IPS DF 19.7 (cell line): ENCODE measurements around the gene PDE5A.
"Not testable (repeated sequence)": the region's sequence is repeated elsewhere in the genome, so short reads cannot be mapped to it uniquely, and the experiment has no call there.

Experiments used
- DNase-seq: peaks from one replicate; pipeline ENCODE4 v3.0.0-alpha.2; 2013; ENCODE audit warnings: low read depth, low spot score

The PDE5A gene

GRCh38 chr4:119628281-119629141, at the start of gene PDE5A:
PDE5A (minus strand) TSS chr4:119628804; CDS start chr4:119628671, 133 bp downstream.
- peak; percentile 40 for DNase-seq

GRCh38 chr4:119676101-119676500, 47.5 kb upstream of the PDE5A start:
- no peak for DNase-seq

DNA sequence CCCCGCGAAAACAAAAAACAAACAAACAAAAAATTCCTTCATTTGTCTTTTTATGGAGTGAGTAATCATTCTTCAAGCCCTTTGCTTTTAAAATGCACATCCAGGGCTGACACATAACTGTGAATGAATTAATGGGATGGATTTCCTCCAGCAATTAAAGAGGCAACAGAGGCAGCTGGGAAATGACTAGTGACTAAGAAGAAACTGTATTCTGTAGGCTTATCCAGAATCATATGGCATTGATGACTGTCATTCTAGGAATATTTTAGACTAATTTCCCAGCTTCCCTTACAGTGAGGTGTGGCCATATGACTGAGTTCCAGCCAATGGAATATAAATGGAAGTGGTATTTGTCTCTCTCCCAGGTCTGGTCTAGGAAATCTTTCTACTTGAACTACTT, 46.8 kb upstream of the PDE5A start:
- DNase-seq: no peak

GRCh38 chr4:119672938-119673337, 44.3 kb upstream of the PDE5A start:
- no peak for DNase-seq

DNA sequence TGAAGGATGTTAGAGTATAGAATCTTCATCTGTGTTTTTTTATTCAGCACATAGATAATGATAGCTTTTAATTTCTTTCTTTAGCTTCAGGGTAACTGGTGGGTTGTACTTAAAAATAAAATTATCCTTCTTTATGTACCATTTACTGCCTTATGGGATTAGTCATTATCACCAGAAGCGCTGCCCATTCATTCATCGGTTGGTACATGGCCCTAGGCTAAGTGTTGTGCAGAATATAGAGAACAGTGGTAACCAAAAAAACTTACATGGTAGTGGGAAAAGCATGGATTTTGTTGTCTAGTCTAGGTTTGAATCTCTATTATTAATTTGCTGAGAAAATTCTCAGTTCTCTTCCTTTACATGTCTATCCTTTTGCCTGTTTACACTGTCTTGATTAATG, 43.5 kb upstream of the PDE5A start:
- DNase-seq: no peak

- DNase-seq: no peak
Measured at GRCh38 chr4:119671205-119671604, 42.6 kb upstream of the PDE5A start.

GRCh38 chr4:119667802-119668201, 39.2 kb upstream of the PDE5A start:
- no peak for DNase-seq

DNA sequence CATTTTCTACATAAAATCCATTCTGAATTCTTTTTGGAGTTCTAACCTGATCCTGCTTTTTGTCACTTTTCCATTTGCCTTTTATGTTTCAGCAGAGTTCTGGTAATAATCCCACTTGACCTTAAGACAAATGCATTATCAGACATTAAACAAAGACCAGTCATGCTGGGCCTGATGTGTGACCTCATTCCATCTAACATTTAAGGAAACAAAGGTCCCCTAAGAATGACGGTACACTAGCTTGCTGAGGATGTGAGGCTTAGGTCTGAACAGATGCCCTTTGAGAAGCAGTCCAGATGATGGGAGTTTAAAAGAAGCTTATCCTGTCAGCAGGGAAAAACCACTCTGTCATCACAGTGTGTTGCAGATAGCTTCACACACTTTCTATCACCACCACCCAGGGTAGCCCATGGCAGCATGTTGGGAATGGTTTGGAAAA, 38.1 kb upstream of the PDE5A start:
- no peak for DNase-seq

DNA sequence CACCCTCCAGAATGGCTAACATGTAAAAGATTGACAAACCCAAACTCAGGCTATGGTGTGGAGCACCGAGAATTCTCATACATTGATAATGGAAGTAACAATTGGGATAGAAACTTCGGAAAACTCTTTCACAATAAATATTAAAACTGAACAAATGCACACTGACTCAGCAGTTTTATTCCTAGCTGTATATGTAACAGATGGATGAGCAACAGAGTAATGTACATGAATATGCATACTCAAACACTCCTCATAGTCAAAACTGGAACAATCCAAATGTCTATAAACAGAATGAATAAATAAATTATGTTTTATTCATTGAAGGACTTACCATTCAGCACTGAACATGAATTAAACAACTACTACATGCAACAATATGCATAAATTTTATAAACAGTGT, 37.1 kb upstream of the PDE5A start:
- no peak for DNase-seq

- DNase-seq: no peak
Measured at GRCh38 chr4:119664168-119664907, 35.7 kb upstream of the PDE5A start.

DNA sequence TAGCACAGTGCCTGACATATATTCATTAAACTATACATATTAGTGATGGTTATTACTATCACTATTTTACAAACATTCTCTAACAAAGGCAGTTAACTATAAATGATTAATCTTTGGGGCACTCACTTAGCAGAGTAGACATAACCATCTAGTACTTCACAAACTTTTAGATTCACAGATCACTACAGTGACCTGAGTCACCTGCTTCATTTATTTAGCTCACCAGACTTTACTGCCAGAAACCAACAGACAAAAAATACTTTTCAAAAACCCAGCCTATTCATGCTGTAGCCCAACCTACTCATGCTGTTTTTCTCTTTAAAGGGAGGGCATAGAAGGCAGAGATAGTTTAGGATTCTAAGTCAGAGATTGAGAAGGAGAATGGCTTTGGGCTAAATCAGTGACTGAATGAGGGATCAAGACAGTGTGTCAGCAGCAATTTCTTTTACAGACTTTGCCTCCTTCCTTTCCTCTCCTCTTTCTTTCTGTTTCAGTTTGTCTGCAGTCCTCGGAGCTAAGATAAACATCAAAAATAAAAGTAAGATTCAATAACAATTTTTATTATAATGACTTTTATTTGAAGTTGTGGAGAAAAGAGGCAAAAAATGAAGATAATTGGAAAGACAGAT, 34.7 kb upstream of the PDE5A start:
- no peak for DNase-seq

DNA sequence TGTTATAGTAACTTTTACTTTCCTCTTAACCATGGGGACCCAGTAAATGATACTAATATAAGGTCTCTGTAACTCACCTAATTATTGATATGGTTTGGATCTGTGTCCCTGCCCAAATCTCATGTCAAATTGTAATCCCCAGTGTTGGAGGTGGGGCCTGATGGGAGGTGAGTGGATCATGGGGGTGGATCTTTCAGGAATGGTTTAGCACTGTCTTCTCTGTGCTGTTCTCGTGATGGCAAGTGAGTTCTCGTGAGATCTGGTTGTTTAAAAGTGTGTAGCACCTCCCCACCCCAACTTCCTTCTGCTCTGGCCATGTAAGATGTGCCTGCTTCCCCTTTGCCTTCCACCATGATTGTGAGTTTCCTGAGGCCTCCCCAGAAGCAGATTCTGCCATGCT, 34.0 kb upstream of the PDE5A start:
- not testable (repeated sequence) for DNase-seq

- no peak for DNase-seq
Measured at GRCh38 chr4:119661231-119661630, 32.6 kb upstream of the PDE5A start.

GRCh38 chr4:119659576-119659975, 31.0 kb upstream of the PDE5A start:
- DNase-seq: no peak

DNA sequence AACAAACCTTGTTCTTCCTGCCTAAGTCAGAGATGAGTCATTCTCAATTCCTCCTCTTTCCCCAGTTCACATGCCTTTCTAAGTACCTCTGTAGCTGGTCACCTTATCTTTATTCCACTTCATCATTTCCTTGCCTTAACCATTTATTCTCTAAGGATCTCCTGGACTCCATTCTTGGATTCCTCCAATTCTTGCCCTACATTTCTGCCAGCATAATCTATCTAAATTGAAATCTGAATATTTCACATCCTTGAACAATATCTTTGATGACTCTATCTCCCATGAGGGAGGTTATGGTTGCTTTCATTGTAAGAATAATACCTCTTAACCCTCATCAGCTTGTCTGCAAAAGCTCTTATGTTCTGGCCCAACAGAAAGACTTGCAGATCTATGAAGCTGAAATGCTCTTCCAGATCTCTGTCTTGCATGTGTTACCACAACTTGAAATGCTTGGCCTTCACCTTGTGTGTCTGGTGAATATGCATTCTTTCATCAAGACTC, 28.6 kb upstream of the PDE5A start:
- DNase-seq: no peak

DNA sequence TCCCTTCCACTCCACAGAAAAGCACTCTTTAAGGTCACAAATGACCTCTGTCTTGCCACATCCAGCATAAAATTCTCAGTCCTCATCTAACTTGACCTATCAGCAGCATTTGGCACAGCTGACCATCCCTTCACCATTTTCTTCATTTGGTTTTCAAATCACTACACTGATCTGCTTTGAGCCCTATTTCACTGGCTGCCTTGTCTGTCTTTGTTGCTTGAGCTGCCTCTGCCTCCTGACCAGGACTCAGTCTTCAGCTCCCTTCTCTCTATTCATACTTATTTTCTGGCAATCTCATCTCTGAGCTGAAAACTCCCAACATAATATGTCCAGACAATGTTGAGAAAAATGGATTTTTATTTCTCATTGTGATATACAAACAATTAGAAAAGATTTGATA, 27.7 kb upstream of the PDE5A start:
- no peak for DNase-seq

GRCh38 chr4:119655111-119655837, 26.7 kb upstream of the PDE5A start:
- no peak for DNase-seq

- no peak for DNase-seq
Measured at GRCh38 chr4:119653990-119654389, 25.4 kb upstream of the PDE5A start.

- no peak for DNase-seq
Measured at GRCh38 chr4:119652998-119653397, 24.4 kb upstream of the PDE5A start.

DNA sequence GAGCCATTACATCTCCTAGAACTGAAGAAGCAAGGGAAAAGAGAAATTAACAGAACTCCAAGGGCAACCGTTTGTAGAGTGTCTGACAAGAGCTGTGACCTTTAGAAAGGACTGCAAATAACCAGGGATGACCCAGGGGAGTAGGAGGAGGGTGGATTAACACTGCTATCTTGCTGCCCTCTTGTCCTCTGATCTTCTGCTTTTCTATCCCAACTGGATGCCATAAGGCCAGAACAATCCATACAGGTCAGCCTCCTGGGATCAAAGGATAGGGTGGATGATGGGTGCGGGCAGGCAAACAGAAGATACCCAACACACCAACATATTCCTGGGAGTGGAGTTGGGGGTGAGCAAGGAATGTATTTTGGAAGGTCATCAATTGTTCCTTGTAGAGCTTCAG, 19.8 kb upstream of the PDE5A start:
- no peak for DNase-seq

DNA sequence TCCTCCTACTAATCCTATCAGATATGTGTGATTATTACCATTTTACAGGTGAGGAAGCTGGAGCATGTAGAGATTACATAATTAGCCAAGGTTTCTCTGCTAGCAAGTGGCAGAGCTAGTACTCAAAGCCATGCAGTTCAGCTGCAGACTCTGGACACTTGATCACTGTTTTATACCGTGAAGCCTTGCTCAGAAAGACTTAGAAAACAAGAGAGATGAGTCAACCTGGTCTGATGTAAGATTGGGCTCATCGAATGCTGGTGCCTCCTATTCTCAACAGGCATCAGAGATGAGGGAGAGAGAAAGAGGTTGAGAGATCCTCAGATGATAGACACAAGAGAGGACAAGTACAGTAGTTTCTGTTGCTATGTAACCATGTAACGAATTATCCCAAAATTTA, 19.0 kb upstream of the PDE5A start:
- no peak for DNase-seq
